ENCODE results near the gene ASXL3.

DNA sequence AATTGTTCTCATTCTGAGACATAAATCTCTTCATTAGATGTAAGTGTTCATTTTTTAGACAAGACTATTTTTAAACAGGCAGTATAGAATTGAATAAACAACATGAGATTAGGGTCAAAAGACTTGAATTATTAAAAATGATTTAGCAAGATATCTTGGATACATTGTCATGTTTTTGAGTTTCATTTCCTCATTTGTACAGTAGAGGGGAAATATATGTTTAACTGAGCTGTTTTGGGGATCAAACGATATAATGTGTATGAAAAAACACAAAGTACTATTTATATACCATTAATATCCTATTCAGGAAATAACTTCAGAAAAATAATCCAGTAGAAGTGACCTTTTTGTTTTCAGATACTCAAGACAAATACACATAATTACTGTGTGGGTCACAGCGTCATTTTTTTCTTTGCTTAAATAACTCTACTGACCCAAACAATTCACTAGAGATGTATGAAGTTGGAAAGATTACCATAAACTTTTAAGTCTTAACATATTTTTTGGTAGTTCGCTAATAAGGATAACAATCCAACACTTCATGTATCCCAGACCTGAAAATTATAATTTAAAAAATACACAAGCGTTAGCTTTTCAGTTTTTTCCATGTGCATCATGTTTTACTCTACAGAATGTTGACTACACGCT is 896 bp upstream of the ASXL3 start:
- TF ChIP-seq CTCF (IDR thresholded peaks at IDR 0.05; ENCODE audit: insufficient read depth, low read length, poor library complexity, severe bottlenecking) (no peak), EZH2phosphoT487 (conservative IDR thresholded peaks at IDR 0.05; ENCODE audit: low read length) (no peak)
